HL-60/S4 (cell line): ENCODE results near the gene MYO15B.

ENCODE experiments used
- in situ Hi-C: fragments of 300-500 bp; cut with MboI; formaldehyde crosslinking; loops from 2 replicates; pipeline ENCODE4 v1.14.3; 2022; ENCODE audit warnings: low sequenced_read_pairs

The MYO15B gene

DNA sequence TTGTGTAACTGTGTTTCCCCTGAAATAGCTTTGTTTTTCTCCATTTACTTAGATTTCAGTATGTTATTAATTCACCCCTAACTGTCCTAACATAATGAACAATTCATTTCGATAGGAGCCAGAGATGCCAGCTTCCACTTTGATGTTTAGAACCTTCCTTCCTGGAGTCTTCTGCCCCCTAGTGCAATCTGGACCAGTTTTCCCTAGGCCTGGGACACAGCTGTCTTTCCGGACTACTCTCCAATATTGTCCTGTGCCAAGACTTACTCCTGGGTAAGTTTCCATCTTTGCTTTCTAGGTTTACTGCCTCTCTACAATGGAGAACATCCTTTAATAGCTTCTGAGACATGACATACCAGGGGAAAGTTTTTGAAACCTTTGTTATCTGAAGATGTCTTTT is 66.6 kb downstream of the MYO15B start:
- in situ Hi-C loops: no loop called here

DNA sequence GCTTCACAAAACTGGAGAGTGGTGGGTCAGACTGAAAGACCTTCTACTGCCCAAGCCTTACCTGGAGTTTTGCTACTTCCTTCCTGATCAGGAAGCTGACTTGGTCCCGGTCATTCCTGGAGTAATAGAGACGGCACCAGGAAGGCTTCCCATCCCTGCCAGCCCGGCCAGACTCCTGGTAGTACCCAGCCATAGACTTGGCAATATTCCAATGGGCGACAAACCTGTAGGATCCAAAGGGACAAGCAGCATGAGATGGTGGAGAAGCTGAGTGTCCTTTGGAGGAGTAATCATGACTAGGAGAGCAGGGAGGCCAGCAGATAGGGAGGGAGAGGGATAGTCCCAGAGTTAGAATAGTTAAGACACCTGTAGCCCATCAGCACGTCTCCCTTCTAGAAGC is 70.6 kb downstream of the MYO15B start:
- in situ Hi-C loops: no loop called here

DNA sequence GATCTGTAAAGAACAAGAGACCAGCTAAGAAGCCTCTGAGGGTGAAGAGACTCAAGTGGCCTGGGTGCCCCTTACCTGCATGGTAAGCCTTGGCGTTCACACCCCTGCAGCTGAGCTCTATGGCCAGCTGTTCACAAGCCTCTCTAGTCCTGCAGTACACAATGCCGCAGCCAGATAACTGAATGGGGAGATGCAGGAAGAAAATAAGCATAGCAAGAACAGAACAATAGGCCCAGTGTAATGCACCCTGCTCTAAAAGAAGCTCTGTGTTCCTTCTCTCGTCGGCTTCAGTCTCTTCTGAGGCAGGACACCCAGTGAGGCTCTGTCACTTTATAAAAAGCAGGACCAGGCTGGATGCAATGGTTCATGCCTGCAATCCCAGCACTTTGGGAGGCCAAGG is 73.9 kb downstream of the MYO15B start:
- in situ Hi-C loops: no loop called here

DNA sequence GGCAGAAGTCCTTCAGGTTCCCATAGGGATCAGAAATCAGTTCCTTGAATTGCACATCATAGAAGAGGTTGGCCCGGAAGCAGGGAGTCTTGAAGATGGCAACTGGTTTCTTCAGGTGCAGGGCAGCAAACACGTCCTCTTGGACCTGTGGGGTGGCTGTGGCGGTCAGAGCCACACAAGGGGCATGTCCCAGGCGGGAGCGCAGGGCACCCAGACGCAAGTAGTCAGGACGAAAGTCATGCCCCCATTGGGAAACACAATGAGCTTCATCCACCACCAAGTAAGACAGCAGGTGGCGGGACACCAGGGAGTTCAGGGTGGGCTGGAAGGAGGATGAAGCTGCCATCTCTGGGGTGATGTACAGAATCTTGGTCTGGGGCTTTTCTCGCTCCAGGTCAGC is 74.9 kb downstream of the MYO15B start:
- in situ Hi-C loops: no loop called here

DNA sequence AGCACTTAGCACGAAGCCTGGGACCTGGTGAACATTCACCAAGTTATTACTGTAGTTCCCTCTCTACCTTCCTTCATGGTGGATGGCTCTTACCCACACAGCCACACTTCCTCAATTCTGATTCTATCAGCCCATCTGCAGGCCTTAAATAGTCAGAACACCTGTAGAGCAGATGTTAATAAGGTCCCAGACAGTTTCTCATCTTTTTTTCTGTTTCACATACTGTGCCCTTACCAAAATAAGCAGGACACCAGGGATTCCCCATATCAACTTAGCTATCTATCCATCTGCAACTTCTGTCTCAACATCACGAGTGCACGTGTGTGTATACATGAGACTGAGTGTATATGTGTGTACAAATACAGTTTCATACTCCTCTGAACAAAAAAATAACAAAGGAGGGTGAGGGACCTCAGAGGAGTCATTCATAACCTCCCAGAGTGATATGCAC is 76.5 kb downstream of the MYO15B start:
- in situ Hi-C loops: no loop called here

DNA sequence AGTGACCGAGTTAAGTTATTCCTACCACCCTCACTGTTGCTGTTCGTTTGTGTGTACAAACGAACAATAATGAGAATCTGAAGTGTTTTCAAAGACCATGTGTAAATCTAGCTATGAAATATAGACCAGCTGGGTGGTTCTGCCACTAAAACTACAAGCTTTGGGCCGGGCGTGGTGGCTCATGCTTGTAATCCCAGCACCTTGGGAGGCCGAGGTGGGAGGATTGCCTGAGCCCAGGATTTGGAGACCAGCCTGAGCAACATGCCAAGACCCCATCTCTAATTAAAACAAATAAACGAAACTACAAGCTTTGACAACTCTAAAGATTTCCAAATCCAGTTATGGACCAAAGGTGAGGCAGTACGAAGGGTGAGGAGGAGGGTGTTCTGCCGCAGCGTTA is 78.4 kb downstream of the MYO15B start:
- in situ Hi-C loops: no loop called here

DNA sequence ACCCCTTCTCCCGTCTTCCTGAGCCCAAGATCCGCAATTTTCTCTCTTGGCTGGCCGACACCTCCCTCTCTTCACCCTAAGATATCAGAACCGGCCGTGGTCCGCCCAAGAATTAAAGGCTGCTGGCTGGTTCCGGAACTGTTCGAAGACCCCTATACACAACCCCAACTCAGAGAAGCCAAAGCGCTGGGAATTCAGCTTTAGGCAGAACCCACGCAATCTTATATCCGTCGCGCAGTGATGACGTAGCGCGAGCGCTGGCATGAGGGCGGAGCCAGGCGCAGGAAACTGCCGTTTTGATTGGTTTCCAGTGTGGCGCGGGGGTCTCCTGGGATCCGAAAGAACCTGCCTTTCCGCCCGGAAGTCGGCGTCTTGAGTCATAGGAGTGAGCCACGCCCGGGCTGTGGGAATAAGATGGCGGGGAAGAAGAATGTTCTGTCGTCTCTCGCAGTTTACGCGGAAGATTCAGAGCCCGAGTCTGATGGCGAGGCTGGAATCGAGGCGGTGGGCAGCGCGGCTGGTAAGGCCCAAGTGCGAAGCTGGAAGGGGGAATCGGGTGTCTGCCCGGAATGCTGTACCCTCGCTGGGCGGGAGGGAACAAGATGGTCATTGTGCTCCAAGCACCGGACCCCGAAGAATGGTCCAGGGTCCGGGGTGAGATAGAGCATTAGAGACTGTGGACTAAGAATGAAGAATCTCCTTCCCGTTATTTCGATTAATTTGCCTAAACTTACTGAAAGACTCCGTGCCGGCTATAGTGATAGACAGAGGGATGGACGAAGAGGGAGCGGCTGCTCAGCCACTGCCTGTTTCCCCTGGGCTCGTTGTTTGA is 79.6 kb downstream of the MYO15B start, which contains the start of the genes RECQL5 and SAP30BP:
TSS of gene RECQL5 (minus strand) at position 196 of the 832 bp plus-strand sequence. CDS start 597 bp downstream, outside the sequence.
TSS of gene SAP30BP (plus strand) at position 380 of the 832 bp plus-strand sequence. CDS start at position 415, 35 bp downstream.
- in situ Hi-C loops: no loop called here

DNA sequence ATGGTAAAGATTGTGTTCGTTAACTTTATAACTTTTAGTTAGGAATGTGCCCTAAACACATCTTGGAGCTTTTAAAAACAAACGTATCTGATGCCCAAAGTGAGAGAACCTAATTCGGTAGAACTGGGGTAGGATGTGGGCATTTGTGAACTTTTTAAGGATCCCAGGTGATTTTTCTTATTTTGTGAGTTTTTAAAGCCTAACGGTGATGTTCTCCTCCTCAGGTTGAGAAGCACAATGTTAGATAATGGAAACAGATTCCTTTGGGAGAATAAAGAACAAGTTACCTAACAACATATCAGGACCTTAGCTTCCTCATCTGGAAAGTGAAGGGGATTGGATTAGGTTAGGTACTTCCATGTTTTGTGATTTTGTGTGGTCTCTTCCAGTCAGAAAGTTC is 80.2 kb downstream of the MYO15B start:
- in situ Hi-C loops: no loop called here

DNA sequence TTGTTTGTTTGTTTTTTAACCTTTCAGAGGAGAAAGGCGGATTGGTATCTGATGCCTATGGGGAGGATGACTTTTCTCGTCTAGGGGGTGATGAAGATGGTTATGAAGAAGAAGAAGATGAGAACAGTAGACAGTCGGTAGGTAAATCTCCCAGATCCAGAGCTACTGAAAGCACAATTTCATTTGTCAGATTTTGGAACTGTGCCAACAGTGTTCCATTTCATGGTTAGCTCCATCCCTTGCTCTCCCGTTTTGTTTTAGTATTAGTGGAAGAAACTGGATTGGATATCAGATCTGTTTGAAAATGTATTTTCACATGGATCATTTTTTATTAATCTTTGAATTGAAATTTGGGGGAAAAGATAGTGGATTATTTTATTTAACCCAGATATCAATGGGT is 80.9 kb downstream of the MYO15B start:
- in situ Hi-C loops: no loop called here

DNA sequence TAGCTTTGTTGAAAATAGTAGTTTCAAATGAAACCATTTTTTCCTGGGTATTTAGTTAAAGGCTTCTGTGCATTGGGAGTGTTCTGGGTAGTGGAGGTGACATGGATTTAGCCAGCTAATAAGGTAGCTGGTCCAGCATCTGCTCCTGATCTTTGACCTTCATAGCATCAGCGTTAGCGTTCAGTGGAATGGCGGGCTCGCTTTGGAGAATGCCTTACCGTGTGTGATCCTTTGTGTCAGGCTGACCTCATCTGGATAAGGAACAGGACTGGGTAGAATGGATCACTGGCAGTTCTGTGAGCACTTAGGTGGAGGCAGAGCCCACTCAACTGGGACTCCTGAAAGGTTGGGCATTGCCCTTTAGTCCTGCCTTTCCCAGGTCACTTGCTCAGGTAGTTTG is 83.3 kb downstream of the MYO15B start:
- in situ Hi-C loops: loop anchor here (5.0 kb wide), 1 partner anchor 76 kb away; no protein-coding TSS in a partner anchor

DNA sequence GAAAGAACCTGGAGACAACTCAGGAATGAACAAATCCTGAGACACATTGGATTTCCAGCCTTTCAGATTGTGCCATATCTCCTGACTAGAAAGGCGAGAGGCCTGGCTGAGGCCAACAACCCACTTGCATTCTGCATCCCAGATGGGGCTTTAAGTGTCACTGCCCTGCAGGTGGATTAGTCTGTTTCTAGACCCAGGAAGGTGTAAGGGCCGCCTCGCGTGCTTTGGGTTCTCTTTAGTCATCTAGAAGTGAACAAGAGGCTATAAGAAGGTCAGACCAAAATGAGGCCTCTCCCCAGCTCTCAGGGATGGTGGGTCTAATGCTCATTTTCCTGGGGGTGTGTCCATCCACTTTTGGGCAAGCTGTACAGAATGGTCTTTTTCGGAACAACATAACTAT is 84.4 kb downstream of the MYO15B start:
- in situ Hi-C loops: loop anchor here (5.0 kb wide), 1 partner anchor 75 kb away; no protein-coding TSS in a partner anchor

DNA sequence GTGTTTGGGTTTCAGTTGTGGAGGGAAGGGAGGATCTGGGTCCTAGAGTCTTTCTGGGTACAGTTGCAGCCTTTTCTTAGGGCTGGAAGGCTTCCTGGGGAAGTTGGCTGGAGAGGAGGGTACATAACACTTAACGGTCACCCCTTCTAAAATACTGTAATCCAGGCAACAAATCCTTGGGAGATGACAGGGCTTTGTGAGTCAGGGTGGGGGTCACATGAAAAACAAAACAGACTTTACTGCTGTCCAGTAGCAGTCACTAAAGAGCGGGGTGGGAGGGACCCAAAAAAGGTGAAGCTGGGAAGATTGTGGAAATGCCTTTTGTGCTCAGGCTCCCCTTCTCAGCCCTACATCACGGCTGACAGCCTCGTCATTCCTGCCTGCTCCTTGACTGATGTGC is 85.9 kb downstream of the MYO15B start:
- in situ Hi-C loops: loop anchor here (5.0 kb wide), 1 partner anchor 74 kb away; no protein-coding TSS in a partner anchor
